BJ (cell line): ENCODE measurements around the gene TEX47. TPM values are rescaled to one million over a fixed set of nuclear protein-coding genes. Genes with fewer than 3 reads are reported as not detected.

Experiments used
- CTCF ChIA-PET: fragments of 350-600 bp; formaldehyde crosslinking; extraction: SDS; loops from one replicate; lab custom pipeline; 2021; ENCODE audit warnings: antibody characterized with exemption, inconsistent platforms; lab: Yijun Ruan, JAX
- POLR2A ChIA-PET: fragments of 300-600 bp; sonication (Branson Sonifier 250); formaldehyde crosslinking; extraction: SDS; loops from one replicate; lab custom pipeline; 2021; ENCODE audit warnings: antibody characterized with exemption; lab: Charles Lee
- DNase-seq: peaks from one replicate; pipeline ENCODE4 v3.0.0-alpha.2; 2011; ENCODE audit warnings: low read depth
- H3K27me3 ChIP-seq: 2 replicates; pipeline ENCODE4 v1.6.0; 2011; ENCODE audit warnings: low read length; ENCODE audit not compliant: control insufficient read depth, insufficient read depth
- H3K36me3 ChIP-seq: 2 replicates; pipeline ENCODE4 v1.5.1; 2011; ENCODE audit warnings: low read length; ENCODE audit not compliant: control insufficient read depth, insufficient read depth
- H3K4me3 ChIP-seq: 2 replicates; pipeline ENCODE4 v1.5.1; 2011; ENCODE audit warnings: low read depth, mild to moderate bottlenecking, control low read depth, low read length
- CTCF ChIP-seq: IDR thresholded peaks from 2 replicates; pipeline ENCODE4 v1.5.1; 2011; ENCODE audit warnings: low read depth, mild to moderate bottlenecking, control low read depth, inconsistent platforms, low read length, moderate library complexity; ENCODE audit not compliant: insufficient read depth
- polyA plus RNA-seq: library from polyadenylated mRNA; depleted of rRNA; stranded (reverse); fragments of >200 nt; gene quantifications from 2 replicates; pipeline ENCODE4 v1.2.3, GENCODE V29; 2011

Gene TEX47
- polyA plus RNA-seq, 1 experiment = not detected

- CTCF ChIA-PET = no interaction called here
- DNase-seq = no peak
- H3K4me3 ChIP-seq = no peak overlapping the region
- POLR2A ChIA-PET = no interaction called here
- H3K27me3 ChIP-seq = no peaks in the 10 kb centered on the region
- no peaks in the 10 kb centered on the region for H3K36me3 ChIP-seq
- no peak for TF ChIP-seq CTCF
Observed at GRCh38 chr7:88818552-88818951, 23.0 kb upstream of the TEX47 start.

- Histone ChIP-seq H3K4me3 (no peak overlapping the region), H3K36me3 (no peaks in the 10 kb centered on the region), H3K27me3 (no peaks in the 10 kb centered on the region)
- no peak for TF ChIP-seq CTCF
- POLR2A ChIA-PET = no interaction called here
- CTCF ChIA-PET = no interaction called here
- no peak for DNase-seq
Observed at GRCh38 chr7:88806280-88807037, 10.9 kb upstream of the TEX47 start.

GRCh38 chr7:88801046-88801445, 5.5 kb upstream of the TEX47 start:
- no peak for DNase-seq
- Histone ChIP-seq H3K4me3 (no peak overlapping the region), H3K27me3 (no peaks in the 10 kb centered on the region), H3K36me3 (no peaks in the 10 kb centered on the region)
- ChIA-PET POLR2A (no interaction called here), CTCF (no interaction called here)
- no peak for TF ChIP-seq CTCF

GRCh38 chr7:88792361-88792760, 3.2 kb downstream of the TEX47 start:
- ChIA-PET POLR2A (no interaction called here), CTCF (interaction anchor here (0.9 to 2.2 kb wide), 2 partner anchors 8 to 1635 kb away, joined by 3 to 7 read pairs; no protein-coding TSS in a partner anchor)
- H3K36me3 ChIP-seq = no peaks in the 10 kb centered on the region
- H3K27me3 ChIP-seq = no peaks in the 10 kb centered on the region
- TF ChIP-seq CTCF = no peak
- H3K4me3 ChIP-seq = no peak overlapping the region
- DNase-seq = no peak

- CTCF ChIA-PET = interaction anchor here (2.2 kb wide), 1 partner anchor 1636 kb away, joined by 7 read pairs; no protein-coding TSS in a partner anchor
- Histone ChIP-seq H3K4me3 (no peak overlapping the region), H3K36me3 (no peaks in the 10 kb centered on the region), H3K27me3 (no peaks in the 10 kb centered on the region)
- no peak for TF ChIP-seq CTCF
- no peak for DNase-seq
- POLR2A ChIA-PET = no interaction called here
Observed at GRCh38 chr7:88791891-88792290, 3.6 kb downstream of the TEX47 start.
